T47D (cell line): ENCODE measurements around the gene BHLHE23.

Source experiments
- DNase-seq, 2 experiments: peaks; one replicate each; pipeline versions ENCODE4 v3.0.0 to v3.0.0-alpha.2; 2011 to 2012; ENCODE audit warnings: low read depth in 1 of 2, low spot score in 1 of 2
- JUND ChIP-seq: IDR thresholded peaks from 2 replicates; pipeline ENCODE4 v1.6.1; 2012; ENCODE audit warnings: low read depth
- in situ Hi-C: cut with HindIII; loops from 2 replicates; pipeline ENCODE4 v1.10.0; 2016; ENCODE audit warnings: low sequenced_read_pairs, low pct_unique_long_range_greater_than_20kb

Gene BHLHE23

GRCh38 chr20:63017076-63017825 lies 10.5 kb upstream of the BHLHE23 start:
- TF ChIP-seq JUND, result no peak

GRCh38 chr20:63016514-63017075 lies 9.8 kb upstream of the BHLHE23 start:
- no peak for DNase-seq
- in situ Hi-C loops, result no loop called here
- no peak for TF ChIP-seq JUND

More at GRCh38 chr20:63017076-63017825, 10.5 kb upstream of the BHLHE23 start:
- no peak for DNase-seq
- in situ Hi-C loops, result no loop called here

GRCh38 chr20:63015662-63016361 lies 9.0 kb upstream of the BHLHE23 start:
- in situ Hi-C loops, result no loop called here
- TF ChIP-seq JUND, result no peak
- DNase-seq, result no peak

GRCh38 chr20:63015147-63015661 lies 8.4 kb upstream of the BHLHE23 start:
- no peak for DNase-seq
- in situ Hi-C loops, result no loop called here
- no peak for TF ChIP-seq JUND

- TF ChIP-seq JUND, result no peak
- no peak for DNase-seq
- in situ Hi-C loops, result no loop called here
Observed at GRCh38 chr20:63014710-63015109, 7.9 kb upstream of the BHLHE23 start.

- in situ Hi-C loops, result no loop called here
- no peak for DNase-seq
Observed at GRCh38 chr20:63014287-63014686, 7.5 kb upstream of the BHLHE23 start.

GRCh38 chr20:63013207-63013606 lies 6.4 kb upstream of the BHLHE23 start:
- in situ Hi-C loops, result no loop called here
- no peak for DNase-seq
- no peak for TF ChIP-seq JUND

More at GRCh38 chr20:63014287-63014686, 7.5 kb upstream of the BHLHE23 start:
- TF ChIP-seq JUND, result no peak

- in situ Hi-C loops, result no loop called here
Observed at GRCh38 chr20:63011798-63012197, 5.0 kb upstream of the BHLHE23 start.

GRCh38 chr20:63009988-63010769 lies 3.4 kb upstream of the BHLHE23 start:
- no peak for TF ChIP-seq JUND
- in situ Hi-C loops, result no loop called here
- DNase-seq, result no peak

More at GRCh38 chr20:63011798-63012197, 5.0 kb upstream of the BHLHE23 start:
- DNase-seq, result peak in 1 of 2 experiments; percentile 69
- no peak for TF ChIP-seq JUND

- TF ChIP-seq JUND, result no peak
- DNase-seq, result peak; percentile 80 to 100
- in situ Hi-C loops, result no loop called here
Observed at GRCh38 chr20:63009045-63009961, 2.5 kb upstream of the BHLHE23 start.

- TF ChIP-seq JUND, result no peak
- in situ Hi-C loops, result no loop called here
- DNase-seq, result no peak
Observed at GRCh38 chr20:63008541-63009044, 1.8 kb upstream of the BHLHE23 start.
